ENCODE data around the gene ZNHIT3. TPM values are rescaled to one million over a fixed set of nuclear protein-coding genes. Genes with fewer than 3 reads are reported as not detected.
"Not testable (repeated sequence)": the region's sequence is repeated elsewhere in the genome, so short reads cannot be mapped to it uniquely, and the experiment has no call there.

Gene ZNHIT3
- total RNA-seq, 1 donor from 2014 or later, result 57.0 TPM

GRCh38 chr17:36505171-36505570, 18.7 kb downstream of the ZNHIT3 start:
- Mint-ChIP-seq H3K4me1 (peaks cover 15% of the 10 kb centered on the region), H3K9me3 (no peaks in the 10 kb centered on the region), H3K4me3 (no peak overlapping the region), H3K27me3 (ENCODE audit: low read depth) (no peaks in the 10 kb centered on the region), H3K36me3 (ENCODE audit: low read depth) (peaks cover 11% of the 10 kb centered on the region), H3K27ac (ENCODE audit: unreplicated experiment) (no peak overlapping the region)
- no peak for DNase-seq (ENCODE audit: low read depth, low spot score)
- no peak for TF ChIP-seq CTCF (conservative IDR thresholded peaks at IDR 0.05)

GRCh38 chr17:36506249-36506826, 19.9 kb downstream of the ZNHIT3 start:
- H3K4me1 Mint-ChIP-seq, result peaks cover 15% of the 10 kb centered on the region
- H3K9me3 Mint-ChIP-seq, result no peaks in the 10 kb centered on the region
- H3K27ac Mint-ChIP-seq (ENCODE audit: unreplicated experiment), result no peak overlapping the region
- no peaks in the 10 kb centered on the region for H3K27me3 Mint-ChIP-seq (ENCODE audit: low read depth)
- H3K36me3 Mint-ChIP-seq (ENCODE audit: low read depth), result peaks cover 11% of the 10 kb centered on the region
- no peak overlapping the region for H3K4me3 Mint-ChIP-seq
- no peak for DNase-seq (ENCODE audit: low read depth, low spot score)
- no peak for TF ChIP-seq CTCF (conservative IDR thresholded peaks at IDR 0.05)

- TF ChIP-seq CTCF (conservative IDR thresholded peaks at IDR 0.05), result no peak
- Mint-ChIP-seq H3K27ac (ENCODE audit: unreplicated experiment) (no peak overlapping the region), H3K9me3 (no peaks in the 10 kb centered on the region), H3K4me1 (peaks cover 15% of the 10 kb centered on the region), H3K27me3 (ENCODE audit: low read depth) (no peaks in the 10 kb centered on the region), H3K4me3 (no peak overlapping the region), H3K36me3 (ENCODE audit: low read depth) (peaks cover 11% of the 10 kb centered on the region)
- DNase-seq (ENCODE audit: low read depth, low spot score), result no peak
Observed at GRCh38 chr17:36506831-36507230, 20.4 kb downstream of the ZNHIT3 start.

- H3K9me3 Mint-ChIP-seq, result no peaks in the 10 kb centered on the region
- DNase-seq (ENCODE audit: low read depth, low spot score), result no peak
- peaks cover 13% of the 10 kb centered on the region for H3K4me1 Mint-ChIP-seq
- TF ChIP-seq CTCF (conservative IDR thresholded peaks at IDR 0.05), result no peak
- no peaks in the 10 kb centered on the region for H3K27me3 Mint-ChIP-seq (ENCODE audit: low read depth)
- H3K27ac Mint-ChIP-seq (ENCODE audit: unreplicated experiment), result no peak overlapping the region
- no peak overlapping the region for H3K4me3 Mint-ChIP-seq
- peaks cover 10% of the 10 kb centered on the region for H3K36me3 Mint-ChIP-seq (ENCODE audit: low read depth)
Observed at GRCh38 chr17:36507266-36507665, 20.8 kb downstream of the ZNHIT3 start.

- not testable (repeated sequence) for H3K9me3 Mint-ChIP-seq; H3K27ac Mint-ChIP-seq (ENCODE audit: unreplicated experiment); H3K27me3 Mint-ChIP-seq (ENCODE audit: low read depth); DNase-seq (ENCODE audit: low read depth, low spot score); H3K4me1 Mint-ChIP-seq; H3K36me3 Mint-ChIP-seq (ENCODE audit: low read depth)
- H3K4me3 Mint-ChIP-seq, result peak overlapping the region; percentile 23
Observed at GRCh38 chr17:36508439-36508838, 22.0 kb downstream of the ZNHIT3 start.

GRCh38 chr17:36509272-36509985, 22.9 kb downstream of the ZNHIT3 start:
- H3K9me3 Mint-ChIP-seq, result no peaks in the 10 kb centered on the region
- no peaks in the 10 kb centered on the region for H3K27me3 Mint-ChIP-seq (ENCODE audit: low read depth)
- no peaks in the 10 kb centered on the region for H3K4me1 Mint-ChIP-seq
- peaks cover 2% of the 10 kb centered on the region for H3K36me3 Mint-ChIP-seq (ENCODE audit: low read depth)
- no peak for DNase-seq (ENCODE audit: low read depth, low spot score)
- no peak overlapping the region for H3K27ac Mint-ChIP-seq (ENCODE audit: unreplicated experiment)
- TF ChIP-seq CTCF (conservative IDR thresholded peaks at IDR 0.05), result no peak
- H3K4me3 Mint-ChIP-seq, result no peak overlapping the region
